ENCODE data around the gene GRIN3B.

The GRIN3B gene

GRCh38 chr19:1008268-1009040 lies 8.2 kb downstream of the GRIN3B start:
- DNase-seq = no peak

GRCh38 chr19:1009041-1009980 lies 9.1 kb downstream of the GRIN3B start:
- no peak for DNase-seq

GRCh38 chr19:1009981-1010538 lies 9.8 kb downstream of the GRIN3B start:
- DNase-seq = no peak

GRCh38 chr19:1010586-1011510 lies 10.6 kb downstream of the GRIN3B start:
- no peak for DNase-seq

GRCh38 chr19:1011831-1012333 lies 11.7 kb downstream of the GRIN3B start:
- DNase-seq = no peak

GRCh38 chr19:1012334-1012733 lies 12.1 kb downstream of the GRIN3B start:
- DNase-seq = no peak

GRCh38 chr19:1013218-1013617 lies 13.0 kb downstream of the GRIN3B start:
- DNase-seq = no peak

GRCh38 chr19:1014161-1015060 lies 14.2 kb downstream of the GRIN3B start:
- DNase-seq = no peak

- no peak for DNase-seq
Measured at GRCh38 chr19:1015061-1015781, 15.0 kb downstream of the GRIN3B start.

- no peak for DNase-seq
Measured at GRCh38 chr19:1015782-1016646, 15.8 kb downstream of the GRIN3B start.

GRCh38 chr19:1016647-1017114 lies 16.5 kb downstream of the GRIN3B start:
- DNase-seq = no peak

GRCh38 chr19:1017115-1017905 lies 17.1 kb downstream of the GRIN3B start:
- DNase-seq = no peak

- DNase-seq = no peak
Measured at GRCh38 chr19:1017906-1018305, 17.7 kb downstream of the GRIN3B start.

GRCh38 chr19:1018393-1018792 lies 18.2 kb downstream of the GRIN3B start:
- no peak for DNase-seq

GRCh38 chr19:1018932-1019615 lies 18.9 kb downstream of the GRIN3B start:
- no peak for DNase-seq

- DNase-seq = no peak
Measured at GRCh38 chr19:1019616-1019961, 19.4 kb downstream of the GRIN3B start.

GRCh38 chr19:1019980-1020867 lies 20.0 kb downstream of the GRIN3B start:
- no peak for DNase-seq

All from CD4-positive, alpha-beta T cell treated with Interleukin-1 beta for 1 hour (primary cell).